CD4-positive, alpha-beta T cell treated with Interleukin-10 for 1 hour (primary cell): Measurements from ENCODE around the gene KMT2C.
"Not testable (repeated sequence)": the region's sequence is repeated elsewhere in the genome, so short reads cannot be mapped to it uniquely, and the experiment has no call there.

ENCODE experiments used
- DNase-seq: peaks from one replicate; pipeline ENCODE4 v3.0.0-alpha.2; 2020

KMT2C gene

GRCh38 chr7:152435384-152436110 is at the start of gene KMT2C:
Gene KMT2C (minus strand): TSS chr7:152436003. CDS start chr7:152435786, 217 bp downstream.
- peak; percentile 63 for DNase-seq

GRCh38 chr7:152481082-152481481 is 45.3 kb upstream of the KMT2C start:
- DNase-seq = no peak

- DNase-seq = no peak
Observed at GRCh38 chr7:152480664-152481063, 44.9 kb upstream of the KMT2C start.

GRCh38 chr7:152479595-152479994 is 43.8 kb upstream of the KMT2C start:
- no peak for DNase-seq

GRCh38 chr7:152478140-152478539 is 42.3 kb upstream of the KMT2C start:
- DNase-seq = no peak

GRCh38 chr7:152477079-152477478 is 41.3 kb upstream of the KMT2C start:
- no peak for DNase-seq

GRCh38 chr7:152476551-152476950 is 40.7 kb upstream of the KMT2C start:
- no peak for DNase-seq

- not testable (repeated sequence) for DNase-seq
Observed at GRCh38 chr7:152471023-152471620, 35.3 kb upstream of the KMT2C start.

GRCh38 chr7:152470251-152471022 is 34.6 kb upstream of the KMT2C start:
- DNase-seq = not testable (repeated sequence)

GRCh38 chr7:152469576-152469975 is 33.8 kb upstream of the KMT2C start:
- not testable (repeated sequence) for DNase-seq

- no peak for DNase-seq
Observed at GRCh38 chr7:152467225-152467624, 31.4 kb upstream of the KMT2C start.

GRCh38 chr7:152465119-152465387 is 29.2 kb upstream of the KMT2C start:
- no peak for DNase-seq

GRCh38 chr7:152464312-152465118 is 28.7 kb upstream of the KMT2C start:
- DNase-seq = peak; percentile 75

GRCh38 chr7:152463709-152464311 is 28.0 kb upstream of the KMT2C start:
- DNase-seq = peak; percentile 100

- no peak for DNase-seq
Observed at GRCh38 chr7:152462995-152463708, 27.3 kb upstream of the KMT2C start.

- no peak for DNase-seq
Observed at GRCh38 chr7:152459724-152460251, 24.0 kb upstream of the KMT2C start.

GRCh38 chr7:152451356-152451755 is 15.6 kb upstream of the KMT2C start:
- no peak for DNase-seq

GRCh38 chr7:152445386-152446008 is 9.7 kb upstream of the KMT2C start:
- not testable (repeated sequence) for DNase-seq

GRCh38 chr7:152443586-152443985 is 7.8 kb upstream of the KMT2C start:
- DNase-seq = no peak

- DNase-seq = no peak
Observed at GRCh38 chr7:152442330-152442835, 6.6 kb upstream of the KMT2C start.

GRCh38 chr7:152441810-152442209 is 6.0 kb upstream of the KMT2C start:
- not testable (repeated sequence) for DNase-seq
